ENCODE measurements around the gene MPIG6B.
A peak's percentile ranks its signal among the peaks of the same experiment; 100 is the strongest.

Gene MPIG6B

DNA sequence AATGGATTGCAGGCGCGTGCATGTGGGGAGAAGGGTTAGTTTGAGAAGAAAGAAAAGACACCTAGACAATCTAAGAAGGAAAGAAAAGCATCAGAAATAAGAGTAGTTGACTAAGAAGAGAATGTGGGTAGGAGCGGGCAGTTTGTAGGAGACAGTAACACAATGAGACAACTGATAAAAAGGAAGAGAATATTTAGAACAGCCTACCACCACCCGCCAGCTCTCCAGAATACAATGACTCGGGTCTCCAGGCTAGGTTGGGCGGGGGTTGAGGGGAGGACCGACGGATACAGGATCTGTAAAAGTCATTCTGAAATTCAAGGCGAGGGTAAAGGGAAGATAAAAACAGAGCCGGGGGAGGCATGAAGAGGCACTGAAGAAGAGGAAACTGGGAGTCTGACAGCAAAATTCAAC, 20.8 kb upstream of the MPIG6B start:
- no peak for TF ChIP-seq GABPA (IDR thresholded peaks at IDR 0.05; ENCODE audit: low read depth)
- TF ChIP-seq SPI1 (IDR thresholded peaks at IDR 0.05; ENCODE audit: borderline replicate concordance, low read depth), result no peak
- no peak for TF ChIP-seq POLR2AphosphoS5 (IDR thresholded peaks at IDR 0.05; ENCODE audit: low read depth)
- TF ChIP-seq, protein P1, sequence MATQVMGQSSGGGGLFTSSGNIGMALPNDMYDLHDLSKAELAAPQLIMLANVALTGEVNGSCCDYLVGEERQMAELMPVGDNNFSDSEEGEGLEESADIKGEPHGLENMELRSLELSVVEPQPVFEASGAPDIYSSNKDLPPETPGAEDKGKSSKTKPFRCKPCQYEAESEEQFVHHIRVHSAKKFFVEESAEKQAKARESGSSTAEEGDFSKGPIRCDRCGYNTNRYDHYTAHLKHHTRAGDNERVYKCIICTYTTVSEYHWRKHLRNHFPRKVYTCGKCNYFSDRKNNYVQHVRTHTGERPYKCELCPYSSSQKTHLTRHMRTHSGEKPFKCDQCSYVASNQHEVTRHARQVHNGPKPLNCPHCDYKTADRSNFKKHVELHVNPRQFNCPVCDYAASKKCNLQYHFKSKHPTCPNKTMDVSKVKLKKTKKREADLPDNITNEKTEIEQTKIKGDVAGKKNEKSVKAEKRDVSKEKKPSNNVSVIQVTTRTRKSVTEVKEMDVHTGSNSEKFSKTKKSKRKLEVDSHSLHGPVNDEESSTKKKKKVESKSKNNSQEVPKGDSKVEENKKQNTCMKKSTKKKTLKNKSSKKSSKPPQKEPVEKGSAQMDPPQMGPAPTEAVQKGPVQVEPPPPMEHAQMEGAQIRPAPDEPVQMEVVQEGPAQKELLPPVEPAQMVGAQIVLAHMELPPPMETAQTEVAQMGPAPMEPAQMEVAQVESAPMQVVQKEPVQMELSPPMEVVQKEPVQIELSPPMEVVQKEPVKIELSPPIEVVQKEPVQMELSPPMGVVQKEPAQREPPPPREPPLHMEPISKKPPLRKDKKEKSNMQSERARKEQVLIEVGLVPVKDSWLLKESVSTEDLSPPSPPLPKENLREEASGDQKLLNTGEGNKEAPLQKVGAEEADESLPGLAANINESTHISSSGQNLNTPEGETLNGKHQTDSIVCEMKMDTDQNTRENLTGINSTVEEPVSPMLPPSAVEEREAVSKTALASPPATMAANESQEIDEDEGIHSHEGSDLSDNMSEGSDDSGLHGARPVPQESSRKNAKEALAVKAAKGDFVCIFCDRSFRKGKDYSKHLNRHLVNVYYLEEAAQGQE (IDR thresholded peaks at IDR 0.05; ENCODE audit: insufficient replicate concordance, low read depth), result no peak
- TF ChIP-seq, protein P2, sequence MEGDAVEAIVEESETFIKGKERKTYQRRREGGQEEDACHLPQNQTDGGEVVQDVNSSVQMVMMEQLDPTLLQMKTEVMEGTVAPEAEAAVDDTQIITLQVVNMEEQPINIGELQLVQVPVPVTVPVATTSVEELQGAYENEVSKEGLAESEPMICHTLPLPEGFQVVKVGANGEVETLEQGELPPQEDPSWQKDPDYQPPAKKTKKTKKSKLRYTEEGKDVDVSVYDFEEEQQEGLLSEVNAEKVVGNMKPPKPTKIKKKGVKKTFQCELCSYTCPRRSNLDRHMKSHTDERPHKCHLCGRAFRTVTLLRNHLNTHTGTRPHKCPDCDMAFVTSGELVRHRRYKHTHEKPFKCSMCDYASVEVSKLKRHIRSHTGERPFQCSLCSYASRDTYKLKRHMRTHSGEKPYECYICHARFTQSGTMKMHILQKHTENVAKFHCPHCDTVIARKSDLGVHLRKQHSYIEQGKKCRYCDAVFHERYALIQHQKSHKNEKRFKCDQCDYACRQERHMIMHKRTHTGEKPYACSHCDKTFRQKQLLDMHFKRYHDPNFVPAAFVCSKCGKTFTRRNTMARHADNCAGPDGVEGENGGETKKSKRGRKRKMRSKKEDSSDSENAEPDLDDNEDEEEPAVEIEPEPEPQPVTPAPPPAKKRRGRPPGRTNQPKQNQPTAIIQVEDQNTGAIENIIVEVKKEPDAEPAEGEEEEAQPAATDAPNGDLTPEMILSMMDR (IDR thresholded peaks at IDR 0.05; ENCODE audit: insufficient read depth, low read length), result no peak
- Histone ChIP-seq H3K27ac (replicated peaks) (peak overlapping the region; percentile 96), H3K4me3 (replicated peaks; ENCODE audit: insufficient read depth, low read length) (peak overlapping the region; percentile 64), H3K27me3 (ENCODE audit: insufficient read depth, poor library complexity, severe bottlenecking) (no peaks in the 10 kb centered on the region)
- DNase-seq (ENCODE audit: low read depth in 1 of 2, low spot score in 1 of 2), result no peak

DNA sequence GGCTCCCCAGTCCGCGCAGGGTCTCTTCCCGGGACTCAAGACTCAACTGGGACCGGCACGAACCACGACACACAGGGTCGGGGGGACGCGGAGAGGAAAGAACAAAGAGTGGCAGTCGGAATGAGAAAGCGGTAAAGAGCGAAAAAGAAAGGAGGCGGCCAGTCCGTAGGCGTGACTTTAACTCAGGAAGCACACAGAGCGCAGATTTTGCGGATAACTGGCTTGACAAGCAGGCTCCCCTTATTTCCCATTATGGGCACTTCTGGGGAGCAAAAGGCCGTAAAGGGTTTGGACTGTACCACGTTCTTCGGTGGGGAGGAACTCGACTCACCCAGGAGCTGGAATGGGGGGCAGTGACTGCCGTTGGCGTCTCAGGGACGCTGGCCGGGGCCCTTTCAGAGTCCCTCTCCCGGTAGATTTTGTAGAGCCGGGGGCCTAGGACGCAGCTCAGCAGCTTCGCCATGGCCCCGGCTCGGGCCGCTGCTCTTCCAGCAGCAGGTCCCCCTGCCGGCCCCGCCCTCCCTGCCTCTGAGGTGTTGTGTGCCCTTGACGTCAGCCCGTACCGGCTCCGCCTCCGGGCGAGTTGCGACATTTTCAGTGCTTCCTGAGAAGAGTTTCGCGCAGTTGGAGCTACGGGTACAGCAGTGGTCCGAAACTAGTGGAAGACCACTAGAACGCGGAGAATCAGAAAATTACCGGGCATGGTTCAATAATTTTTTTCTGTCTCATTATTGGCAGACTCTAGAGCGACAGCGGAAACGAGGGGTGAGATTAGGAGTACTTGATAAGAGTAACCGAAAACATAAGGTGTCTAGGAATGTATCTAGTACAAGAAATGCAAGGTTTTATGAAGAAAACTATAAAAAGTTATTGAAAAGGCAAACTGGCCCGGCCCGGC, 20.1 kb upstream of the MPIG6B start, which contains the start of gene ABHD16A:
ABHD16A (minus strand) TSS at position 506 of the 898 bp plus-strand sequence; CDS start at position 463, 43 bp downstream.
- H3K27me3 ChIP-seq (ENCODE audit: insufficient read depth, poor library complexity, severe bottlenecking), result no peaks in the 10 kb centered on the region
- H3K27ac ChIP-seq (replicated peaks), result peak within 1 kb of the TSS; percentile 96
- DNase-seq (ENCODE audit: low read depth in 1 of 2, low spot score in 1 of 2), result peak; percentile 100
- TF ChIP-seq, protein P2 (IDR thresholded peaks at IDR 0.05; ENCODE audit: insufficient read depth, low read length), result no peak
- TF ChIP-seq POLR2AphosphoS5 (IDR thresholded peaks at IDR 0.05; ENCODE audit: low read depth) (no peak; the same call in 1 of the 2 replicates), GABPA (IDR thresholded peaks at IDR 0.05; ENCODE audit: low read depth) (peak; percentile 47), SPI1 (IDR thresholded peaks at IDR 0.05; ENCODE audit: borderline replicate concordance, low read depth) (no peak)
- TF ChIP-seq, protein P1 (IDR thresholded peaks at IDR 0.05; ENCODE audit: insufficient replicate concordance, low read depth), result peak; percentile 38
- H3K4me3 ChIP-seq (replicated peaks; ENCODE audit: insufficient read depth, low read length), result peak within 1 kb of the TSS; percentile 64

DNA sequence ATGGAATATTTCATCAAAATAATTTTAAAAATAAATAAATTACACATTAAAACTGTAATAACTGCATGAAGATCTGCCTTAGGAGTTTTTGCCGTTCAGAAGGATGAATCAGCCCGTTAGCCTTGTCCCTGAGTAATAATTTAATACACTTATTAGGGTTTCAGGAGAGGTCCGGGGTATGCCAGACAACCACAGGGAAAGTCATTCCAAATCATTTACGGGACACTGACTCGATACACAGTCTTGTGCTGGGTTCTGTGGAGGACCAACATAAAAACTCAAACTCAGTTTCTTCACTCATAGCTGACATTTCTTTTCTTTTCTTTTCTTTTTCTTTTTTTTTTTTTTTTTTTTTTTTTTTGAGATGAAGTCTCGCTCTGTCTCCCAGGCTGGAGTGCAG, 17.2 kb upstream of the MPIG6B start:
- no peak for DNase-seq (ENCODE audit: low read depth in 1 of 2, low spot score in 1 of 2)
- no peaks in the 10 kb centered on the region for H3K27me3 ChIP-seq (ENCODE audit: insufficient read depth, poor library complexity, severe bottlenecking)
- no peak overlapping the region for H3K27ac ChIP-seq (replicated peaks)
- H3K4me3 ChIP-seq (replicated peaks; ENCODE audit: insufficient read depth, low read length), result no peak overlapping the region
- TF ChIP-seq GABPA (IDR thresholded peaks at IDR 0.05; ENCODE audit: low read depth) (no peak), SPI1 (IDR thresholded peaks at IDR 0.05; ENCODE audit: borderline replicate concordance, low read depth) (no peak), POLR2AphosphoS5 (IDR thresholded peaks at IDR 0.05; ENCODE audit: low read depth) (no peak)
- TF ChIP-seq, protein P1 (IDR thresholded peaks at IDR 0.05; ENCODE audit: insufficient replicate concordance, low read depth), result no peak
- TF ChIP-seq, protein P2 (IDR thresholded peaks at IDR 0.05; ENCODE audit: insufficient read depth, low read length), result no peak

All from HL-60 (cell line).